Suprapubic skin (tissue), 4 donors: ENCODE results near the gene SF3B2. TPM values are rescaled to one million over a fixed set of nuclear protein-coding genes. Genes with fewer than 3 reads are reported as not detected.
A peak's percentile ranks its signal among the peaks of the same experiment; 100 is the strongest.

ENCODE experiments used
- DNase-seq, 2 donors: peaks; one replicate each; pipeline ENCODE4 v3.0.0-alpha.2; 2019; ENCODE audit warnings: low spot score in 2 of 2
- H3K27ac ChIP-seq: fragments of 200-600 bp; sonication (generic); one replicate; pipeline ENCODE4 v1.5.1; 2019
- H3K27me3 ChIP-seq: fragments of 200-600 bp; sonication (generic); one replicate; pipeline ENCODE4 v1.5.1; 2019
- H3K36me3 ChIP-seq: fragments of 200-600 bp; sonication (generic); one replicate; pipeline ENCODE4 v1.5.1; 2019
- H3K4me1 ChIP-seq: fragments of 200-600 bp; sonication (generic); one replicate; pipeline ENCODE4 v1.5.1; 2019
- H3K4me3 ChIP-seq: fragments of 200-600 bp; sonication (generic); one replicate; pipeline ENCODE4 v1.5.1; 2019; ENCODE audit warnings: mild to moderate bottlenecking
- H3K9me3 ChIP-seq: fragments of 200-600 bp; sonication (generic); one replicate; pipeline ENCODE4 v1.5.1; 2019
- CTCF ChIP-seq, 2 donors: fragments of 200-600 bp in 1 of 2; fragments of 450-650 bp in 1 of 2; sonication (generic) in 1 of 2; IDR thresholded peaks; one replicate each; pipeline ENCODE4 v1.5.1; 2016 to 2019; ENCODE audit warnings: antibody characterized with exemption in 2 of 2, mild to moderate bottlenecking in 1 of 2, moderate library complexity in 1 of 2
- EP300 ChIP-seq: sonication (generic); formaldehyde crosslinking; IDR thresholded peaks from one replicate; pipeline ENCODE4 v1.6.1; 2017; ENCODE audit warnings: antibody characterized with exemption
- POLR2A ChIP-seq, 2 donors: fragments of 450-650 bp; IDR thresholded peaks; one replicate each; pipeline ENCODE4 v1.6.1; 2017; ENCODE audit warnings: antibody characterized with exemption in 2 of 2, mild to moderate bottlenecking in 2 of 2, moderate library complexity in 2 of 2
- POLR2AphosphoS5 ChIP-seq, 3 donors: sonication (generic); formaldehyde crosslinking; IDR thresholded peaks; one replicate each; pipeline ENCODE4 v1.6.1; 2017; ENCODE audit warnings: antibody characterized with exemption in 3 of 3
- WGBS: methylation state at CpG from one replicate; pipeline ENCODE4 v1.1.5; 2018; 5-methylcytosine and 5-hydroxymethylcytosine counted together
- total RNA-seq, 4 donors: library from RNA; depleted of rRNA; stranded (reverse); fragments of >200 nt; gene quantifications; one replicate each; pipeline ENCODE4 v1.1.0, GENCODE V29; 2016

SF3B2 gene
- total RNA-seq, 4 donors from 2014 or later: 117 to 175 (median 149) TPM

GRCh38 chr11:66062408-66062807 lies 10.2 kb downstream of the SF3B2 start:
- no peak overlapping the region for H3K27ac ChIP-seq
- H3K36me3 ChIP-seq: peaks cover 99% of the 10 kb centered on the region
- no peaks in the 10 kb centered on the region for H3K27me3 ChIP-seq
- peak in 1 of 2 donors; percentile 24 for DNase-seq
- no peaks in the 10 kb centered on the region for H3K9me3 ChIP-seq
- no peaks in the 10 kb centered on the region for H3K4me1 ChIP-seq
- 91% methylated on average over 2 of the region's 2 CpGs for WGBS
- H3K4me3 ChIP-seq: no peak overlapping the region
- TF ChIP-seq EP300 (no peak), CTCF (IDR thresholded peaks at IDR 0.05) (no peak), POLR2AphosphoS5 (IDR thresholded peaks at IDR 0.05) (no peak), POLR2A (IDR thresholded peaks at IDR 0.05) (no peak)

- 94% methylated on average over 2 of the region's 2 CpGs for WGBS
- Histone ChIP-seq H3K9me3 (no peaks in the 10 kb centered on the region), H3K27ac (no peak overlapping the region), H3K27me3 (no peaks in the 10 kb centered on the region), H3K4me3 (no peak overlapping the region), H3K36me3 (peaks cover 92% of the 10 kb centered on the region), H3K4me1 (peaks cover 15% of the 10 kb centered on the region)
- DNase-seq: peak in 1 of 2 donors; percentile 7
- TF ChIP-seq CTCF (IDR thresholded peaks at IDR 0.05): no peak
These were observed 11.7 kb downstream of the SF3B2 start for GRCh38 chr11:66063900-66064299.

GRCh38 chr11:66064571-66064970 lies 12.4 kb downstream of the SF3B2 start:
- WGBS: 96% methylated on average over 1 of the region's 1 CpG

GRCh38 chr11:66066751-66067150 lies 14.6 kb downstream of the SF3B2 start:
- H3K9me3 ChIP-seq: no peaks in the 10 kb centered on the region
- 84% methylated on average over 3 of the region's 3 CpGs for WGBS
- peaks cover 63% of the 10 kb centered on the region for H3K36me3 ChIP-seq
- H3K27me3 ChIP-seq: no peaks in the 10 kb centered on the region
- H3K4me1 ChIP-seq: peaks cover 33% of the 10 kb centered on the region
- DNase-seq: no peak
- H3K4me3 ChIP-seq: no peak overlapping the region
- no peak overlapping the region for H3K27ac ChIP-seq
- no peak for TF ChIP-seq POLR2AphosphoS5 (IDR thresholded peaks at IDR 0.05)
- TF ChIP-seq CTCF (IDR thresholded peaks at IDR 0.05): no peak
- no peak for TF ChIP-seq EP300
- no peak for TF ChIP-seq POLR2A (IDR thresholded peaks at IDR 0.05)

More at GRCh38 chr11:66064571-66064970, 12.4 kb downstream of the SF3B2 start:
- H3K27ac ChIP-seq: no peak overlapping the region
- peak in 1 of 2 donors; percentile 26 for DNase-seq
- peaks cover 21% of the 10 kb centered on the region for H3K4me1 ChIP-seq
- no peaks in the 10 kb centered on the region for H3K27me3 ChIP-seq
- no peaks in the 10 kb centered on the region for H3K9me3 ChIP-seq
- H3K36me3 ChIP-seq: peaks cover 85% of the 10 kb centered on the region
- TF ChIP-seq POLR2A (IDR thresholded peaks at IDR 0.05) (no peak), POLR2AphosphoS5 (IDR thresholded peaks at IDR 0.05) (no peak), CTCF (IDR thresholded peaks at IDR 0.05) (no peak), EP300 (no peak)
- H3K4me3 ChIP-seq: no peak overlapping the region

- Histone ChIP-seq H3K4me3 (no peak overlapping the region), H3K9me3 (no peaks in the 10 kb centered on the region), H3K27ac (no peak overlapping the region), H3K36me3 (peaks cover 54% of the 10 kb centered on the region), H3K27me3 (no peaks in the 10 kb centered on the region), H3K4me1 (peaks cover 36% of the 10 kb centered on the region)
- no peak for TF ChIP-seq POLR2A (IDR thresholded peaks at IDR 0.05)
- TF ChIP-seq POLR2AphosphoS5 (IDR thresholded peaks at IDR 0.05): no peak
- TF ChIP-seq EP300: no peak
- TF ChIP-seq CTCF (IDR thresholded peaks at IDR 0.05): no peak
- no peak for DNase-seq
- 93% methylated on average over 4 of the region's 4 CpGs for WGBS
These were observed 15.5 kb downstream of the SF3B2 start for GRCh38 chr11:66067640-66068039.
